Glutamatergic neuron (in vitro differentiated cells): Measurements from ENCODE around the gene SNPH. TPM values are rescaled to one million over a fixed set of nuclear protein-coding genes. Genes with fewer than 3 reads are reported as not detected.
"Not testable (repeated sequence)": the region's sequence is repeated elsewhere in the genome, so short reads cannot be mapped to it uniquely, and the experiment has no call there.

ENCODE experiments used
- DNase-seq: peaks from one replicate; pipeline ENCODE4 v3.0.0; 2022
- H3K27ac Mint-ChIP-seq: one replicate; pipeline ENCODE4 v1.8.0; 2020; ENCODE audit warnings: mild to moderate bottlenecking, mixed read lengths, inconsistent platforms; ENCODE audit not compliant: unreplicated experiment
- H3K27me3 Mint-ChIP-seq: one replicate; pipeline ENCODE4 v1.8.0; 2020; ENCODE audit warnings: mild to moderate bottlenecking, moderate library complexity, mixed read lengths, inconsistent platforms; ENCODE audit not compliant: unreplicated experiment
- H3K36me3 Mint-ChIP-seq: one replicate; pipeline ENCODE4 v1.8.0; 2020; ENCODE audit warnings: mild to moderate bottlenecking, mixed read lengths, inconsistent platforms; ENCODE audit not compliant: unreplicated experiment
- H3K4me1 Mint-ChIP-seq: one replicate; pipeline ENCODE4 v1.8.0; 2020; ENCODE audit warnings: mild to moderate bottlenecking, low read depth, mixed read lengths, inconsistent platforms; ENCODE audit not compliant: unreplicated experiment
- H3K4me3 Mint-ChIP-seq: one replicate; pipeline ENCODE4 v1.8.0; 2020; ENCODE audit warnings: mild to moderate bottlenecking, mixed read lengths, inconsistent platforms; ENCODE audit not compliant: unreplicated experiment
- H3K9me3 Mint-ChIP-seq: one replicate; pipeline ENCODE4 v1.8.0; 2020; ENCODE audit warnings: mild to moderate bottlenecking, moderate library complexity, mixed read lengths, inconsistent platforms; ENCODE audit not compliant: unreplicated experiment
- total RNA-seq: library from RNA; stranded (reverse); fragmentation: NEBNext Ultra II Directional; extraction: Animal tissue kit (Norgen Biotek cat#: 25700); gene quantifications from one replicate; pipeline ENCODE4 v1.2.1, GENCODE V29; 2021; ENCODE audit not compliant: unreplicated experiment
- TF ChIP-seq, protein P1 (sequence below): fragments of 200-600 bp; sonication (generic); IDR thresholded peaks from one replicate; pipeline ENCODE4 v1.5.0; 2021; ENCODE audit not compliant: partially characterized antibody, unreplicated experiment

SNPH gene
- total RNA-seq, 1 donor from 2014 or later: 34.5 TPM

DNA sequence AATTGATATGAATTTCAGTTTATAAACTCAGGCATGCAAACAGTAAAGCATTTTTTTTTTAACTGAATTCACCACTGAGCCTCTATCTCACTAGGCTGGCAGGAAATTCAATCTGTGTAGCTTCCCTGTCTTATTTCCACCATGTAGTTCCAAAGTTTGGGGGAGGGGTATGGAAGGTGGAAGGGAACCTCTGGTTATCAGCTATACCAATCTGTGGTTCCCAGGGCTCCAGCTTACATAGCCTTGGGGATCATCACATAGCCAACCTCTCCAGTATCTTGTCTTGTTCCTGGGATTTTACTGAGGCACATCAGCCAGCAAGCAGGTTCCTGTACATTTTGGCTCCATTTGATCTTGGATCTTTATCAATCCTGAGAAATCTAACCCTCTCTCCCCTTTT is 24.6 kb upstream of the SNPH start:
- DNase-seq: no peak
- H3K36me3 Mint-ChIP-seq: no peaks in the 10 kb centered on the region
- H3K27me3 Mint-ChIP-seq: no peaks in the 10 kb centered on the region
- no peaks in the 10 kb centered on the region for H3K4me1 Mint-ChIP-seq
- H3K9me3 Mint-ChIP-seq: no peaks in the 10 kb centered on the region
- no peak overlapping the region for H3K4me3 Mint-ChIP-seq
- H3K27ac Mint-ChIP-seq: no peak overlapping the region
- TF ChIP-seq, protein P1, sequence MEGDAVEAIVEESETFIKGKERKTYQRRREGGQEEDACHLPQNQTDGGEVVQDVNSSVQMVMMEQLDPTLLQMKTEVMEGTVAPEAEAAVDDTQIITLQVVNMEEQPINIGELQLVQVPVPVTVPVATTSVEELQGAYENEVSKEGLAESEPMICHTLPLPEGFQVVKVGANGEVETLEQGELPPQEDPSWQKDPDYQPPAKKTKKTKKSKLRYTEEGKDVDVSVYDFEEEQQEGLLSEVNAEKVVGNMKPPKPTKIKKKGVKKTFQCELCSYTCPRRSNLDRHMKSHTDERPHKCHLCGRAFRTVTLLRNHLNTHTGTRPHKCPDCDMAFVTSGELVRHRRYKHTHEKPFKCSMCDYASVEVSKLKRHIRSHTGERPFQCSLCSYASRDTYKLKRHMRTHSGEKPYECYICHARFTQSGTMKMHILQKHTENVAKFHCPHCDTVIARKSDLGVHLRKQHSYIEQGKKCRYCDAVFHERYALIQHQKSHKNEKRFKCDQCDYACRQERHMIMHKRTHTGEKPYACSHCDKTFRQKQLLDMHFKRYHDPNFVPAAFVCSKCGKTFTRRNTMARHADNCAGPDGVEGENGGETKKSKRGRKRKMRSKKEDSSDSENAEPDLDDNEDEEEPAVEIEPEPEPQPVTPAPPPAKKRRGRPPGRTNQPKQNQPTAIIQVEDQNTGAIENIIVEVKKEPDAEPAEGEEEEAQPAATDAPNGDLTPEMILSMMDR: no peak

DNA sequence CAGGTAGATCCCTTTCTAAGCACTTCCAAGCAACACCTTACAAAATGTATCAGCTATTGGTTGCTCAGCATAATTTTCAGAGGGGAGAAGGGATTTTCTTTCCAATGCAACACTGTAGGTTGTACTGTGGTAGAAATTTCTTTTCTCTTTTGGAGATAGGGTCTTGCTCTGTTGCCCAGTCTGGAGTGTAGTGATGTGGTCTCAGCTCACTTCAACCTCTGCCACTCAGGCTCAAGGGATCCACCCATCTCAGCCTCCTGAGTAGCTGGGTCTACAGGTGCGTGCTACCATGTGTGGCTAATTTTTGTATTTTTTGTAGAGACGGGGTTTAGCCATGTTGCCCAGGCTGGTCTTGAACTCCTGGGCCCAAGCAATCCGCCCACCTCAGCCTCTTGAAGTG is 24.0 kb upstream of the SNPH start:
- Mint-ChIP-seq H3K36me3 (no peaks in the 10 kb centered on the region), H3K4me3 (no peak overlapping the region), H3K27ac (no peak overlapping the region), H3K27me3 (no peaks in the 10 kb centered on the region), H3K4me1 (no peaks in the 10 kb centered on the region), H3K9me3 (no peaks in the 10 kb centered on the region)
- no peak for DNase-seq
- TF ChIP-seq, protein P1: no peak

DNA sequence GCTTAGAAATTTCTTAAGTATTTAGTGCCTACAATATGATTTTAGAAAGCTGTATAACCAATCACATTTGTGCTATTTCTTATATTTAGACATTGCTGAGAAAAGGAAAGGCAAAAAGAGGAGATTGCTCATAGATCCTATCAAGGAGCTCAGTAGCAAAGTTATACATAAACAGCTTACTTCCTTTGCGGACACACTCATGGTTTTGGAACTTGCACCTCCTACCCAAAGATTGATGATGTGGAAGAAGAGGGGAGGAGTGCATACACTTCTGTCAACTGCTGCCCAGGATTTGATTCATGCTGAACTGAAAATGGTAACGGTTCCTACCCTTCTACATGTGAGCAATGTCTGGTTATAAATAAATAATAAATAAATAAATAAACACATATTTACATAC is 23.6 kb upstream of the SNPH start:
- no peak overlapping the region for H3K27ac Mint-ChIP-seq
- H3K36me3 Mint-ChIP-seq: no peaks in the 10 kb centered on the region
- H3K4me3 Mint-ChIP-seq: no peak overlapping the region
- no peaks in the 10 kb centered on the region for H3K27me3 Mint-ChIP-seq
- no peaks in the 10 kb centered on the region for H3K9me3 Mint-ChIP-seq
- TF ChIP-seq, protein P1: no peak
- no peak for DNase-seq
- H3K4me1 Mint-ChIP-seq: no peaks in the 10 kb centered on the region

DNA sequence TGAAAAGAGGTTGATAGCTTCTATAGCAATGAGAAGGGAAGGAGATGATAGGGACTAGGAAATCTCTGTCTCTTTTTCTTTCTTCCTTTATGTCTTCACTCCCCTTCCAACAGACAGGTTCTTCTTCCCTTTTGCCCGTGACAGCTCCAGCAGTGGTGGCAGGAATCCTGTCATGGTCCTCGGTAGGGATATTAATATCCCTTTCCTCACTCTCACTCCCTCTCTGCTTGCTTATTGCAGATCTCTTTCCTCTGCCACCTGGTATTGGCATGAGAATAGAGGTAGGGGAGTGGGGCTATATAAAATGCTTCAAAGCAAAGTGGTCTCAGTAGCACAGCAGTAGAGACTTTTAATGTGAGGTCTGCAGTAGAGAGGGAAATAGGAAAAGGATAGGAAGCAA is 20.5 kb upstream of the SNPH start:
- no peak overlapping the region for H3K27ac Mint-ChIP-seq
- DNase-seq: no peak
- no peaks in the 10 kb centered on the region for H3K36me3 Mint-ChIP-seq
- H3K27me3 Mint-ChIP-seq: no peaks in the 10 kb centered on the region
- TF ChIP-seq, protein P1: no peak
- no peaks in the 10 kb centered on the region for H3K4me1 Mint-ChIP-seq
- no peaks in the 10 kb centered on the region for H3K9me3 Mint-ChIP-seq
- H3K4me3 Mint-ChIP-seq: no peak overlapping the region

DNA sequence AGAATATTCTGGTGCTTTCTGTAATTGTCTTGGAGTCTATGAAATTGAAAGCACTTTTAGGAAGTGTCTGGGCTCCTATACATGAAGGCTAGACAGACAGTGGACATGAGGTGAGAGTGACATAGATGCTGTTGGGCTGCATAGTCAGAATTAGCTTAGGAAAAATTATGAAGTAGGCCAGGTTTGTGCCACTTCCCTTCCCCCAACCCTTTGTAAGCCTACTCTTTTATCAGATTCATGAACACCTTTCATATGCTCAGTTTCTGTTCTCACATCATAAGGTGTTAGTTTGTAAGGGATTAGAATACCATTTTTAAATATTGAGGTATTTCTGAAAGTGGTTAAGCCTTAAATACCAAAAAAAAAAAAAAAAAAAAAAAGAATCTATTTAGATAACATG is 18.4 kb upstream of the SNPH start:
- no peaks in the 10 kb centered on the region for H3K36me3 Mint-ChIP-seq
- DNase-seq: no peak
- TF ChIP-seq, protein P1: no peak
- H3K9me3 Mint-ChIP-seq: no peaks in the 10 kb centered on the region
- H3K27me3 Mint-ChIP-seq: no peaks in the 10 kb centered on the region
- no peak overlapping the region for H3K27ac Mint-ChIP-seq
- H3K4me1 Mint-ChIP-seq: no peaks in the 10 kb centered on the region
- no peak overlapping the region for H3K4me3 Mint-ChIP-seq

DNA sequence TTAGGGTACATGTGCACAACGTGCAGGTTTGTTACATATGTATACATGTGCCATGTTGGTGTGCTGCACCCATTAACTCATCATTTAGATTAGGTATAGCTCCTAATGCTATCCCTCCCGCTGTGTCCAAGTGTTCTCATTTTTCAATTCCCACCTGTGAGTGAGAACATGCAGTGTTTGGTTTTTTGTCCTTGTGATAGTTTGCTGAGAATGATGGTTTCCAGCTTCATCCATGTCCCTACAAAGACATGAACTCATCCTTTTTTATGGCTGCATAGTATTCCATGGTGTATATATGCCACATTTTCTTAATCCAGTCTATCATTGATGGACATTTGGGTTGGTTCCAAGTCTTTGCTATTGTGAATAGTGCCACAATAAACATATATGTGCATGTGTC is 15.8 kb upstream of the SNPH start:
- H3K27ac Mint-ChIP-seq, H3K9me3 Mint-ChIP-seq, H3K27me3 Mint-ChIP-seq, H3K4me3 Mint-ChIP-seq, H3K4me1 Mint-ChIP-seq, DNase-seq, H3K36me3 Mint-ChIP-seq: not testable (repeated sequence)
